ENCODE results near the gene LTF.

DNA sequence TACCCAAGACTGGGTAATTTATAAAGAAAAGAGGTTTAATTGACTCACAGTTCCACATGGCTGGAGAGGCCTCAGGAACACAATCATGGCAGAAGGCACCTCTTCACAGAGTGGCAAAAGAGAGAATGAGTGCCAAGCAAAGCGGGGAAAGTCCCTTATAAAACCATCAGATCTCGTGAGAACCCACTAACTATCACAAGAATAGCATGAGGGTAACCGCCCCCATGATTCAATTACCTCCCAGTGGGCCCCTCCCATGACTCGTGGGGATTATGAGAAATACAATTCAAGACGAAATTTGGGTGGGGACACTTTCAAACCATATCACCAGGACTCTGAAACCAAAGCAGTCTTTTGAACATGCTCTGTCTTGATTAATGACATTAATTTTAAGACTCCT, 40.1 kb upstream of the LTF start:
- TF ChIP-seq, protein P1, sequence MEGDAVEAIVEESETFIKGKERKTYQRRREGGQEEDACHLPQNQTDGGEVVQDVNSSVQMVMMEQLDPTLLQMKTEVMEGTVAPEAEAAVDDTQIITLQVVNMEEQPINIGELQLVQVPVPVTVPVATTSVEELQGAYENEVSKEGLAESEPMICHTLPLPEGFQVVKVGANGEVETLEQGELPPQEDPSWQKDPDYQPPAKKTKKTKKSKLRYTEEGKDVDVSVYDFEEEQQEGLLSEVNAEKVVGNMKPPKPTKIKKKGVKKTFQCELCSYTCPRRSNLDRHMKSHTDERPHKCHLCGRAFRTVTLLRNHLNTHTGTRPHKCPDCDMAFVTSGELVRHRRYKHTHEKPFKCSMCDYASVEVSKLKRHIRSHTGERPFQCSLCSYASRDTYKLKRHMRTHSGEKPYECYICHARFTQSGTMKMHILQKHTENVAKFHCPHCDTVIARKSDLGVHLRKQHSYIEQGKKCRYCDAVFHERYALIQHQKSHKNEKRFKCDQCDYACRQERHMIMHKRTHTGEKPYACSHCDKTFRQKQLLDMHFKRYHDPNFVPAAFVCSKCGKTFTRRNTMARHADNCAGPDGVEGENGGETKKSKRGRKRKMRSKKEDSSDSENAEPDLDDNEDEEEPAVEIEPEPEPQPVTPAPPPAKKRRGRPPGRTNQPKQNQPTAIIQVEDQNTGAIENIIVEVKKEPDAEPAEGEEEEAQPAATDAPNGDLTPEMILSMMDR (IDR thresholded peaks at IDR 0.05; ENCODE audit: insufficient read depth, low read depth, low read length), result no peak
- no peak for TF ChIP-seq EZH2 (IDR thresholded peaks at IDR 0.05; ENCODE audit: insufficient read depth, low read length)

Data from astrocyte (in vitro differentiated cells and primary cell).